IMR-90 (cell line): ENCODE data around the gene CCND3. TPM values are rescaled to one million over a fixed set of nuclear protein-coding genes. Genes with fewer than 3 reads are reported as not detected.

ENCODE experiments used
- RAD21 ChIP-seq: IDR thresholded peaks from 2 replicates; pipeline ENCODE4 v1.6.1; 2012; ENCODE audit warnings: low read length, improper control_type of control experiment
- RFX5 ChIP-seq: IDR thresholded peaks from 2 replicates; pipeline ENCODE4 v1.8.0; 2012; ENCODE audit warnings: low read depth, mild to moderate bottlenecking, low read length, moderate library complexity
- USF2 ChIP-seq: fragments of 150-350 bp; IDR thresholded peaks from 2 replicates; pipeline ENCODE4 v1.6.1; 2017; ENCODE audit warnings: mild to moderate bottlenecking, antibody characterized with exemption, low read length, low read depth
- polyA plus RNA-seq, 3 experiments: library from polyadenylated mRNA; depleted of rRNA; stranded (reverse); fragments of >200 nt; gene quantifications; 2 replicates each; pipeline ENCODE4 v1.2.3, GENCODE V29; 2012; ENCODE audit warnings: low replicate concordance in 1 of 3
- total RNA-seq: library from RNA; depleted of rRNA; stranded (reverse); fragments of >200 nt; gene quantifications from 2 replicates; pipeline ENCODE4 v1.2.3, GENCODE V29; 2012

CCND3 gene
- total and polyA plus RNA-seq, 2 of the 4 experiments (the other 2 are of a cell fraction): 19.2 to 61.9 TPM

GRCh38 chr6:41895300-41896233, 46.0 kb downstream of the CCND3 start, which contains the start of gene USP49 (continued):
- TF ChIP-seq USF2: peak; percentile 84
- TF ChIP-seq RFX5: no peak
- no peak for TF ChIP-seq RAD21
